A549 treated with Hydrocortisone at 1 μM for 4 hours (cell line): Measurements from ENCODE around the gene ZNF611. TPM values are rescaled to one million over a fixed set of nuclear protein-coding genes. Genes with fewer than 3 reads are reported as not detected.

Experiments
- total RNA-seq: library from RNA; stranded (reverse); fragments of 200-300 nt; extraction: Qiagen RNA extraction; gene quantifications from 5 replicates; pipeline ENCODE4 v1.2.3, GENCODE V29; 2022

The ZNF611 gene
- total RNA-seq = 2.3 to 4.1 TPM (median 3.1 TPM) in 5 replicates

DNA sequence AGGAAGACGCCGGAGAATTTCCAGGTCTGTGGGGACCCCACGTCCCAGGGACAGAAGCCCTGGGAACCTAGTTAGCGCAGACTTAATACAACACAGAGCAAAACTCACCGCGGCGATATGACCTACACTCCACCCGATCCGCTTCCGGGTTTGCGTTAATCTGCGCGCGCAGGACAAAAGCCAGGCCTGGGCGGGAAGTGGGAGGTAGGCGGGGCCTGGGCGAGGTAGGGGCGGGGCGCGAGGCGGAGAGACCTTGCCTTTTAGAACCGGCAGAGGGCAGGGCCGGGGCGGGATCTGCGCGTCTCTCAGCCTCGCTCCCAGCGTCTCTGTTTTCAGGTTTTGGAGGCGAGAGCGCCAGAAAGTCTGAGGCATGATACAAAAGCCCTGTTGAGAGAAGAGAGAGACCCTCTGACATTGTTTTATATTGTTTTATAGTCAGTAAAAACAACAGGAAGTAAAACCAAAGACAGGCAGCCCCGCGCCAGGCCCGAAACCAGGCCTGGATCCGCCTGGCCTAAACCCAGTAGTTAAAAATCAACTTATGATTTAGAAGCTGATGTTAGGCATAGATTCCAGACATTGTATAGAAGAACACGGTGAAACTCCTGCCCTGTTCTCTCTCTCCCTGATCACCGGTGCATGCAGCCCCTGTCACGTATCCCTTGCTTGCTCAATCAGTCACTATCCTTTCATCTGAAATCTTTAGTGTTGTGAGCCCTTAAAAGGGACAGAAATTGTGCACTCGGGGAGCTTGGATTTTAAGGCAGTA lies at the start of gene ZNF611:
Gene ZNF611, minus strand, starts transcription at position 152 of the 769 bp plus-strand sequence. CDS start 19,150 bp downstream, outside the sequence.

Other genes starting within 250 kb of the ZNF611 start
- 0.07 to 0.17 TPM (median 0.11 TPM) in 4 of 5 replicates, not detected in the other for gene ZNF808, start 207.4 kb downstream of the ZNF611 start, total RNA-seq
- 0.14 to 0.28 TPM (median 0.20 TPM) in 5 replicates for gene ZNF701, start 164.8 kb downstream of the ZNF611 start, total RNA-seq
- gene ZNF83, start 96.7 kb downstream of the ZNF611 start, total RNA-seq = 0.06 to 0.20 TPM (median 0.11 TPM) in 5 replicates
- gene ZNF600, start 51.7 kb upstream of the ZNF611 start, total RNA-seq = 0.06 to 0.29 TPM (median 0.24 TPM) in 5 replicates
- gene ZNF28, start 86.6 kb upstream of the ZNF611 start, total RNA-seq = 0.71 to 1.3 TPM (median 0.83 TPM) in 5 replicates
- 0.27 to 0.91 TPM (median 0.41 TPM) in 5 replicates for gene ZNF468, start 122.6 kb upstream of the ZNF611 start, total RNA-seq
- not detected in 5 replicates for gene ZNF320, start 162.6 kb upstream of the ZNF611 start, total RNA-seq
- not detected in 5 replicates for gene ZNF888, start 188.4 kb upstream of the ZNF611 start, total RNA-seq
- gene ZNF816, start 227.8 kb upstream of the ZNF611 start, total RNA-seq = 0.03 to 0.20 TPM (median 0.12 TPM) in 4 of 5 replicates, not detected in the other